A673 (cell line): Measurements from ENCODE around the gene NKX6-2. TPM values are rescaled to one million over a fixed set of nuclear protein-coding genes. Genes with fewer than 3 reads are reported as not detected.

Experiments used
- BruUV-seq: library from RNA; stranded (reverse); fragments of 400-500 nt; replicated peaks from 2 replicates; lab custom pipeline; 2021; lab: Mats Ljungman, UMichigan
- CTCF ChIA-PET: fragments of 300-600 bp; sonication (Branson Sonifier 250); formaldehyde crosslinking; loops from one replicate; lab custom pipeline; 2022; ENCODE audit warnings: antibody characterized with exemption; lab: Charles Lee
- POLR2A ChIA-PET: fragments of 300-600 bp; sonication (Branson Sonifier 250); formaldehyde crosslinking; loops from one replicate; lab custom pipeline; 2022; ENCODE audit warnings: antibody characterized with exemption; ENCODE audit not compliant: low non-redundant PET; lab: Charles Lee
- DNase-seq: peaks from one replicate; pipeline ENCODE4 v3.0.0-alpha.2; 2015; ENCODE audit warnings: low spot score
- H3K27ac ChIP-seq: fragments of 200-600 bp; sonication (generic); 2 replicates; pipeline ENCODE4 v1.5.1; 2016; ENCODE audit warnings: mixed run types, low read depth, mild to moderate bottlenecking, mixed read lengths, antibody characterized with exemption, low read length; ENCODE audit not compliant: poor library complexity, severe bottlenecking
- H3K27me3 ChIP-seq: fragments of 200-600 bp; sonication (generic); replicated peaks from 2 replicates; pipeline ENCODE4 v1.6.1; 2017; ENCODE audit warnings: mixed run types, low read depth, mild to moderate bottlenecking, mixed read lengths, antibody characterized with exemption, low read length; ENCODE audit not compliant: insufficient read depth, poor library complexity
- H3K36me3 ChIP-seq: fragments of 200-600 bp; sonication (generic); 2 replicates; pipeline ENCODE4 v1.6.1; 2016; ENCODE audit warnings: mixed run types, mild to moderate bottlenecking, mixed read lengths, antibody characterized with exemption, low read length; ENCODE audit not compliant: insufficient read depth, poor library complexity, severe bottlenecking
- H3K4me1 ChIP-seq: fragments of 200-600 bp; sonication (generic); 2 replicates; pipeline ENCODE4 v1.6.1; 2017; ENCODE audit warnings: mixed run types, mild to moderate bottlenecking, mixed read lengths, antibody characterized with exemption, low read length; ENCODE audit not compliant: insufficient read depth, poor library complexity, severe bottlenecking
- H3K4me3 ChIP-seq: fragments of 200-600 bp; sonication (generic); 2 replicates; pipeline ENCODE4 v1.5.1; 2016; ENCODE audit warnings: low read depth, mixed run types, mild to moderate bottlenecking, mixed read lengths, low read length; ENCODE audit not compliant: poor library complexity, severe bottlenecking
- H3K9me3 ChIP-seq: fragments of 200-600 bp; sonication (generic); 2 replicates; pipeline ENCODE4 v1.6.1; 2016; ENCODE audit warnings: mixed run types, low read depth, mild to moderate bottlenecking, mixed read lengths, antibody characterized with exemption, low read length; ENCODE audit not compliant: poor library complexity, severe bottlenecking
- EZH2 ChIP-seq: fragments of 200-600 bp; sonication (generic); IDR thresholded peaks from 2 replicates; pipeline ENCODE4 v1.6.1; 2017; ENCODE audit warnings: borderline replicate concordance, low read depth, mild to moderate bottlenecking, mixed read lengths, antibody characterized with exemption, low read length; ENCODE audit not compliant: poor library complexity, severe bottlenecking
- intact Hi-C: fragments of 100-400 bp; cut with micrococcal nuclease; formaldehyde crosslinking; loops from one replicate; pipeline ENCODE4 v1.10.0; 2022; ENCODE audit not compliant: unreplicated experiment
- total RNA-seq: library from RNA; stranded (reverse); gene quantifications from 2 replicates; pipeline ENCODE4 v1.2.3, GENCODE V29; 2021
- TF ChIP-seq, protein P1 (sequence below): fragments of 300-800, 200-600 bp; sonication (generic); conservative IDR thresholded peaks from 2 replicates; pipeline ENCODE4 v1.5.1; 2017; ENCODE audit warnings: low read depth, mild to moderate bottlenecking, antibody characterized with exemption, low read length, moderate library complexity, mixed read lengths

Gene NKX6-2
- total RNA-seq, 1 experiment from 2014 or later, result not detected

DNA sequence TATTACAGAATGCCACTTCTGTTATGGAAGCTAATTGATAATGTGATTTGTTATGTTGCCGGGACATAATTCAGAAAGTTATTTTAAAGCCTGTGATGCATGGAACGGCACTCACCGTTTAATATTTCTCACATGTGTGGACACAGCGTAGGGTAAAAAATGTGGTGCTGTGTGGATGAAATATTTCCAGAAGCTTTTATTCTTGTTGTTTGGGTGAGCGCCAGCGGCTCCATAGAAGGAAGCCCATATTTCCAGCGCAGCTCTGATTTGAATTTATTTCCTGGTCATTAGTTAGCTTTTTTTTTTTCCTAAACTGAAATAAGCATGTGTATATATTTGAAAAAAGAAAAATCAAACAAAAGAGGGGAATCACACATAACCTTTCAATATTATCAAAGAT, 20.2 kb upstream of the NKX6-2 start:
- DNase-seq, result no peak
- CTCF ChIA-PET, result no interaction called here
- BruUV-seq, result no TSS peak
- no peaks in the 10 kb centered on the region for H3K9me3 ChIP-seq
- no peaks in the 10 kb centered on the region for H3K36me3 ChIP-seq
- intact Hi-C loops, result no loop called here
- POLR2A ChIA-PET, result no interaction called here
- H3K27ac ChIP-seq, result no peak overlapping the region
- H3K4me3 ChIP-seq, result no peak overlapping the region
- H3K4me1 ChIP-seq, result no peaks in the 10 kb centered on the region
- peaks cover 46% of the 10 kb centered on the region for H3K27me3 ChIP-seq
- TF ChIP-seq EZH2, result no peak
- TF ChIP-seq, protein P1, sequence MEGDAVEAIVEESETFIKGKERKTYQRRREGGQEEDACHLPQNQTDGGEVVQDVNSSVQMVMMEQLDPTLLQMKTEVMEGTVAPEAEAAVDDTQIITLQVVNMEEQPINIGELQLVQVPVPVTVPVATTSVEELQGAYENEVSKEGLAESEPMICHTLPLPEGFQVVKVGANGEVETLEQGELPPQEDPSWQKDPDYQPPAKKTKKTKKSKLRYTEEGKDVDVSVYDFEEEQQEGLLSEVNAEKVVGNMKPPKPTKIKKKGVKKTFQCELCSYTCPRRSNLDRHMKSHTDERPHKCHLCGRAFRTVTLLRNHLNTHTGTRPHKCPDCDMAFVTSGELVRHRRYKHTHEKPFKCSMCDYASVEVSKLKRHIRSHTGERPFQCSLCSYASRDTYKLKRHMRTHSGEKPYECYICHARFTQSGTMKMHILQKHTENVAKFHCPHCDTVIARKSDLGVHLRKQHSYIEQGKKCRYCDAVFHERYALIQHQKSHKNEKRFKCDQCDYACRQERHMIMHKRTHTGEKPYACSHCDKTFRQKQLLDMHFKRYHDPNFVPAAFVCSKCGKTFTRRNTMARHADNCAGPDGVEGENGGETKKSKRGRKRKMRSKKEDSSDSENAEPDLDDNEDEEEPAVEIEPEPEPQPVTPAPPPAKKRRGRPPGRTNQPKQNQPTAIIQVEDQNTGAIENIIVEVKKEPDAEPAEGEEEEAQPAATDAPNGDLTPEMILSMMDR, result no peak

DNA sequence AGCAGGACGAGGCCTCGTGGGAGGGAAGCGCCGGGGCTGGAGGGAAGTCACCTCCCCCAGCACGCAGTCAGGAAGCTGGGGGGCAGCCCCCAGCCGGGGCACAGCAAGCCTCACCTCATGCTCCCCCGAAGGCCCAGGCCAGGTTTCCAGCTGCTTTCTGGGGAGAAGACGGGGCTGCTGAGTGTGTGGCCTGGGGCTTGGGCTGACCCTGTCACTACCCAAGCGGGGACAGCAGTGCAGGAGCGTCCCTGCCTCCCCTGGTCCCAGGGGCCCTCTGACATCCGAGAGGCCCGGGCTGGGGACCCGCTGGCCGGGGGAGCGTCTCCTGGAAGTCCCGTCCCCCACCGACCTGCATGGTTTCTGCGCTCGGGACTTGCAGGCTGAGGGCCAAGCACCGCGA, 19.7 kb upstream of the NKX6-2 start:
- ChIA-PET POLR2A (no interaction called here), CTCF (no interaction called here)
- Histone ChIP-seq H3K9me3 (no peaks in the 10 kb centered on the region), H3K4me1 (no peaks in the 10 kb centered on the region), H3K27ac (no peak overlapping the region), H3K36me3 (no peaks in the 10 kb centered on the region), H3K4me3 (no peak overlapping the region), H3K27me3 (peaks cover 41% of the 10 kb centered on the region)
- BruUV-seq, result no TSS peak
- DNase-seq, result no peak
- TF ChIP-seq EZH2, result no peak
- TF ChIP-seq, protein P1, result no peak
- intact Hi-C loops, result no loop called here

DNA sequence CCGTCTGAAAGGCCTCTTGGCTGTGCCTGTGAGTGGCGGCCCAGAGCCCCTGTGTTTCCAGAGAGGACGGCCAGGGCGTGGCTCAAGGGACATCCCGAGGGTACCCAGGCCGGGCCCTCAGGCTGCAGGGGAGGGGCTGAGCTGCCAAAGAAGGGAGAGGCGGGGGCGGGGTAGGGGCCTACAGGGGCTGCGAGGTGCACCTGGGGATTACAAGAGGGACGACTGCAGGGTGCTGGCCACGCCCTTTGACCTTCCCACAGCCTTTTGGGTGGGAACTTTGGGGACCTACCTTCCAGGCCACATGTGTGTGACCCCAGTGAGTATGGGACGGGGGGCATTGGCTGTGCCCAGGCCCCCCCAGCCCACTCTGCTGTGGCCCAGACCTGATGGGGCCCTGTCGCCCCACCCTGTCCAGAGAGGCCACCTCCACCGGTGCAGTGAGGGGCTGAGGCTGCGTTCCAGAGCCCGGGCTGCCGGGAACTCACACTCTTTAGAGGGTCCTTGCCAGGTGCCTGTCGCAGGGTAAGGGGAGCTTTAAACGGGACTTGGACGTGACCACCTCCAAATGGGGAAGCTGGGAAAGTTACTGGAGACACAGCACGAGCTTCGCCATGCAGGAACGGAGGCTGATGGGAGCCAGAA, 19.0 kb upstream of the NKX6-2 start:
- Histone ChIP-seq H3K9me3 (no peaks in the 10 kb centered on the region), H3K27me3 (peaks cover 34% of the 10 kb centered on the region), H3K36me3 (no peaks in the 10 kb centered on the region), H3K4me3 (no peak overlapping the region), H3K27ac (no peak overlapping the region), H3K4me1 (no peaks in the 10 kb centered on the region)
- ChIA-PET CTCF (no interaction called here), POLR2A (no interaction called here)
- no peak for DNase-seq
- intact Hi-C loops, result no loop called here
- BruUV-seq, result no TSS peak
- no peak for TF ChIP-seq EZH2
- TF ChIP-seq, protein P1, result no peak
